SK-N-SH treated with all-trans-retinoic acid at 6 μM for 48 hours (cell line): ENCODE measurements around the gene SEMA4D.

ENCODE experiments used
- ATAC-seq: fragments of 200-7000 bp; cut with Tn5 transposase; 3 replicates; pipeline ENCODE4 v1.9.1; 2020; ENCODE audit warnings: mild to moderate bottlenecking, moderate library complexity
- ARNTL ChIP-seq: fragments of 450-650 bp; formaldehyde crosslinking; IDR thresholded peaks from 2 replicates; pipeline ENCODE4 v1.5.0; 2020; ENCODE audit warnings: low read depth, mild to moderate bottlenecking, moderate library complexity, borderline replicate concordance
- BACH2 ChIP-seq: fragments of 250-450 bp; sonication (Bioruptor Pico); IDR thresholded peaks from 2 replicates; pipeline ENCODE4 v1.9.0; 2021; ENCODE audit warnings: mild to moderate bottlenecking, borderline replicate concordance
- CSDC2 ChIP-seq: fragments of 250-450 bp; sonication (Bioruptor Pico); IDR thresholded peaks from 2 replicates; pipeline ENCODE4 v1.5.0; 2020; ENCODE audit warnings: mild to moderate bottlenecking, moderate library complexity
- ISL1 ChIP-seq: fragments of 250-450 bp; sonication (Bioruptor Pico); IDR thresholded peaks from 2 replicates; pipeline ENCODE4 v2.1.2; 2022; ENCODE audit warnings: mild to moderate bottlenecking, moderate library complexity
- OSR1 ChIP-seq: fragments of 250-450 bp; sonication (Bioruptor Pico); IDR thresholded peaks from 2 replicates; pipeline ENCODE4 v1.8.0; 2022; ENCODE audit warnings: moderate library complexity, mild to moderate bottlenecking, inconsistent platforms
- PATZ1 ChIP-seq: fragments of 250-450 bp; sonication (Bioruptor Pico); IDR thresholded peaks from 2 replicates; pipeline ENCODE4 v1.8.0; 2020; ENCODE audit warnings: mild to moderate bottlenecking, moderate library complexity, borderline replicate concordance
- POU6F1 ChIP-seq: fragments of 250-450 bp; sonication (Bioruptor Pico); IDR thresholded peaks from 2 replicates; pipeline ENCODE4 v1.8.0; 2021; ENCODE audit warnings: low read depth, mild to moderate bottlenecking, moderate library complexity, borderline replicate concordance
- SNAI2 ChIP-seq: fragments of 250-450 bp; sonication (Bioruptor Pico); IDR thresholded peaks from 2 replicates; pipeline ENCODE4 v1.5.0; 2020; ENCODE audit warnings: mild to moderate bottlenecking, moderate library complexity
- TCF4 ChIP-seq: fragments of 250-450 bp; sonication (Bioruptor Pico); IDR thresholded peaks from 2 replicates; pipeline ENCODE4 v1.8.0; 2021; ENCODE audit warnings: mild to moderate bottlenecking, moderate library complexity, borderline replicate concordance
- TOX ChIP-seq: fragments of 250-450 bp; sonication (Bioruptor Pico); IDR thresholded peaks from 2 replicates; pipeline ENCODE4 v1.8.0; 2021; ENCODE audit warnings: mild to moderate bottlenecking, moderate library complexity, borderline replicate concordance
- TSHZ2 ChIP-seq: fragments of 250-450 bp; sonication (Bioruptor Pico); IDR thresholded peaks from 2 replicates; pipeline ENCODE4 v1.5.0; 2020; ENCODE audit warnings: mild to moderate bottlenecking, moderate library complexity
- ZC3H10 ChIP-seq: fragments of 250-450 bp; sonication (Bioruptor Pico); IDR thresholded peaks from 2 replicates; pipeline ENCODE4 v1.5.1; 2021; ENCODE audit warnings: mild to moderate bottlenecking, moderate library complexity
- ZFP3 ChIP-seq: fragments of 250-450 bp; sonication (Bioruptor Pico); IDR thresholded peaks from 2 replicates; pipeline ENCODE4 v1.5.0; 2020; ENCODE audit warnings: mild to moderate bottlenecking, moderate library complexity
- ZNF70 ChIP-seq: fragments of 450-650 bp; formaldehyde crosslinking; IDR thresholded peaks from 2 replicates; pipeline ENCODE4 v1.5.0; 2020; ENCODE audit warnings: mild to moderate bottlenecking, moderate library complexity
- ZNF8 ChIP-seq: fragments of 450-650 bp; formaldehyde crosslinking; IDR thresholded peaks from 2 replicates; pipeline ENCODE4 v1.5.0; 2020; ENCODE audit warnings: mild to moderate bottlenecking, moderate library complexity
- TF ChIP-seq, protein P1 (sequence below): fragments of 250-450 bp; sonication (Bioruptor Pico); IDR thresholded peaks from 2 replicates; pipeline ENCODE4 v1.5.1; 2020; ENCODE audit warnings: low read depth, mild to moderate bottlenecking, moderate library complexity

The SEMA4D gene

GRCh38 chr9:89363921-89364665, 133.8 kb downstream of the SEMA4D start:
- no peak for ATAC-seq
- TF ChIP-seq ISL1 (no peak), TCF4 (CRISPR knock-in tag) (no peak), BACH2 (CRISPR knock-in tag) (no peak), ZNF70 (CRISPR knock-in tag) (no peak), CSDC2 (CRISPR knock-in tag) (no peak), ARNTL (CRISPR knock-in tag) (no peak), PATZ1 (CRISPR knock-in tag) (no peak), POU6F1 (no peak), OSR1 (CRISPR knock-in tag) (no peak), TSHZ2 (CRISPR knock-in tag) (no peak), SNAI2 (CRISPR knock-in tag) (no peak), TOX (CRISPR knock-in tag) (no peak), ZNF8 (CRISPR knock-in tag) (no peak)
- TF ChIP-seq, protein P1, sequence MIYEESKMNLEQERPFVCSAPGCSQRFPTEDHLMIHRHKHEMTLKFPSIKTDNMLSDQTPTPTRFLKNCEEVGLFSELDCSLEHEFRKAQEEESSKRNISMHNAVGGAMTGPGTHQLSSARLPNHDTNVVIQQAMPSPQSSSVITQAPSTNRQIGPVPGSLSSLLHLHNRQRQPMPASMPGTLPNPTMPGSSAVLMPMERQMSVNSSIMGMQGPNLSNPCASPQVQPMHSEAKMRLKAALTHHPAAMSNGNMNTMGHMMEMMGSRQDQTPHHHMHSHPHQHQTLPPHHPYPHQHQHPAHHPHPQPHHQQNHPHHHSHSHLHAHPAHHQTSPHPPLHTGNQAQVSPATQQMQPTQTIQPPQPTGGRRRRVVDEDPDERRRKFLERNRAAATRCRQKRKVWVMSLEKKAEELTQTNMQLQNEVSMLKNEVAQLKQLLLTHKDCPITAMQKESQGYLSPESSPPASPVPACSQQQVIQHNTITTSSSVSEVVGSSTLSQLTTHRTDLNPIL (CRISPR knock-in tag) = no peak

DNA sequence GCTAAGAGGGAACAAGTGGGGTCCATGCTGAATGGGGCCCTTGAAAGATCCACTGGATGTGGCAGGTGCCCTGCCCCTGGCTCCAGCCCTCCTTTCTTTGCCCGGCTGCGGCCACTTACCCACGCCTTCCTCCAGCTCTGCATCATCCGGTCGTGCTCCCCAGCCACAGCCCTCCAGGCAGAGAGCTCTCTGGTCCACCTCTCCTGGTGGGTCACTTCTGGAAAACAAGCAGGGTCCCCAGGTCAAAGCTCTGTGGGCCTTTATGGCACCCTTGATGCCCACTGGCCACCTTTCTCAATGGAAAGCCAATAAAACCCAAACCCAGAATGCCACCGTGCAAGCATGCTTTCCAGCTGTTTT, 134.6 kb downstream of the SEMA4D start:
- ATAC-seq = no peak
- no peak for TF ChIP-seq PATZ1 (CRISPR knock-in tag)
- no peak for TF ChIP-seq ZNF70 (CRISPR knock-in tag)
- TF ChIP-seq, protein P1 (CRISPR knock-in tag) = no peak
- TF ChIP-seq OSR1 (CRISPR knock-in tag) = no peak
- TF ChIP-seq TOX (CRISPR knock-in tag) = no peak
- TF ChIP-seq, all 23 proteins: peak for 0

- ATAC-seq = no peak
- no peak for TF ChIP-seq ZFP3
- no peak for TF ChIP-seq ZC3H10 (CRISPR knock-in tag)
Observed at GRCh38 chr9:89362647-89363310, 135.1 kb downstream of the SEMA4D start.
